Measurements from ENCODE around the gene NSD1. TPM values are rescaled to one million over a fixed set of nuclear protein-coding genes. Genes with fewer than 3 reads are reported as not detected.

NSD1 gene
- total RNA-seq, 1 donor from 2014 or later, result 178 TPM

GRCh38 chr5:177095088-177095669 is 38.4 kb upstream of the NSD1 start:
- no peak for TF ChIP-seq CTCF (IDR thresholded peaks at IDR 0.05; ENCODE audit: unreplicated experiment)
- DNase-seq (ENCODE audit: low spot score, unreplicated experiment), result no peak
- Mint-ChIP-seq H3K4me3 (ENCODE audit: low read depth) (no peak overlapping the region), H3K27ac (no peak overlapping the region), H3K36me3 (ENCODE audit: insufficient read depth) (peaks cover 13% of the 10 kb centered on the region), H3K27me3 (no peaks in the 10 kb centered on the region), H3K4me1 (ENCODE audit: low read depth) (peaks cover 11% of the 10 kb centered on the region), H3K9me3 (ENCODE audit: low read depth) (no peaks in the 10 kb centered on the region)

GRCh38 chr5:177096162-177097015 is 37.2 kb upstream of the NSD1 start:
- Mint-ChIP-seq H3K4me3 (ENCODE audit: low read depth) (no peak overlapping the region), H3K36me3 (ENCODE audit: insufficient read depth) (peaks cover 13% of the 10 kb centered on the region), H3K27me3 (no peaks in the 10 kb centered on the region), H3K4me1 (ENCODE audit: low read depth) (peaks cover 8% of the 10 kb centered on the region), H3K27ac (peak overlapping the region; percentile 52), H3K9me3 (ENCODE audit: low read depth) (no peaks in the 10 kb centered on the region)
- no peak for TF ChIP-seq CTCF (IDR thresholded peaks at IDR 0.05; ENCODE audit: unreplicated experiment)
- no peak for DNase-seq (ENCODE audit: low spot score, unreplicated experiment)

- TF ChIP-seq CTCF (IDR thresholded peaks at IDR 0.05; ENCODE audit: unreplicated experiment), result no peak
- peaks cover 8% of the 10 kb centered on the region for H3K4me1 Mint-ChIP-seq (ENCODE audit: low read depth)
- peaks cover 8% of the 10 kb centered on the region for H3K36me3 Mint-ChIP-seq (ENCODE audit: insufficient read depth)
- H3K4me3 Mint-ChIP-seq (ENCODE audit: low read depth), result no peak overlapping the region
- no peak for DNase-seq (ENCODE audit: low spot score, unreplicated experiment)
- H3K27me3 Mint-ChIP-seq, result no peaks in the 10 kb centered on the region
- peak overlapping the region; percentile 81 for H3K27ac Mint-ChIP-seq
- no peaks in the 10 kb centered on the region for H3K9me3 Mint-ChIP-seq (ENCODE audit: low read depth)
Measured at GRCh38 chr5:177097016-177097985, 36.3 kb upstream of the NSD1 start.

- peaks cover 8% of the 10 kb centered on the region for H3K4me1 Mint-ChIP-seq (ENCODE audit: low read depth)
- no peak overlapping the region for H3K27ac Mint-ChIP-seq
- H3K4me3 Mint-ChIP-seq (ENCODE audit: low read depth), result no peak overlapping the region
- H3K9me3 Mint-ChIP-seq (ENCODE audit: low read depth), result no peaks in the 10 kb centered on the region
- no peak for DNase-seq (ENCODE audit: low spot score, unreplicated experiment)
- H3K36me3 Mint-ChIP-seq (ENCODE audit: insufficient read depth), result peaks cover 8% of the 10 kb centered on the region
- H3K27me3 Mint-ChIP-seq, result no peaks in the 10 kb centered on the region
- no peak for TF ChIP-seq CTCF (IDR thresholded peaks at IDR 0.05; ENCODE audit: unreplicated experiment)
Measured at GRCh38 chr5:177098120-177098469, 35.5 kb upstream of the NSD1 start.

Data from progenitor cell of endocrine pancreas (in vitro differentiated cells).